Heart right ventricle (tissue), 16 donors: Measurements from ENCODE around the gene NF2. TPM values are rescaled to one million over a fixed set of nuclear protein-coding genes. Genes with fewer than 3 reads are reported as not detected.

Source experiments
- ATAC-seq, 8 donors: fragments of 200-7000 bp; cut with Tn5 transposase; one replicate each; pipeline ENCODE4 v1.9.1; 2020; ENCODE audit warnings: mild to moderate bottlenecking in 8 of 8, moderate library complexity in 8 of 8, moderate number of reproducible peaks in 1 of 8
- DNase-seq, 2 donors: peaks; one replicate each; pipeline ENCODE4 v3.0.0-alpha.2; 2020
- H3K27ac ChIP-seq, 10 donors: fragments of 200-600 bp; sonication (generic) in 2 of 10; one replicate each; pipeline versions ENCODE4 v1.5.0 to v1.8.0; 2020 to 2022; ENCODE audit warnings: mild to moderate bottlenecking in 3 of 10
- H3K27me3 ChIP-seq, 7 donors: fragments of 200-600 bp; one replicate each; pipeline ENCODE4 v1.8.0; 2021 to 2022; ENCODE audit warnings: mild to moderate bottlenecking in 2 of 7
- H3K36me3 ChIP-seq, 9 donors: fragments of 200-600 bp; sonication (generic) in 1 of 9; one replicate each; pipeline versions ENCODE4 v1.5.0 to v1.8.0; 2020 to 2022; ENCODE audit warnings: mild to moderate bottlenecking in 2 of 9
- H3K4me1 ChIP-seq, 9 donors: fragments of 200-600 bp; sonication (generic) in 1 of 9; one replicate each; pipeline versions ENCODE4 v1.5.0 to v1.8.0; 2020 to 2022; ENCODE audit warnings: mild to moderate bottlenecking in 4 of 9
- H3K4me3 ChIP-seq, 10 donors: fragments of 200-600 bp; sonication (generic) in 2 of 10; one replicate each; pipeline versions ENCODE4 v1.5.0 to v1.8.0; 2020 to 2022; ENCODE audit warnings: mild to moderate bottlenecking in 7 of 10, moderate library complexity in 2 of 10
- H3K9me3 ChIP-seq, 11 donors: fragments of 200-600 bp in 10 of 11; sonication (generic) in 2 of 11; one replicate each; pipeline versions ENCODE4 v1.5.0 to v1.8.0; 2013 to 2022; ENCODE audit warnings: mild to moderate bottlenecking in 2 of 11, control low read depth in 1 of 11, moderate library complexity in 1 of 11
- CTCF ChIP-seq, 9 donors: fragments of 200-600 bp; sonication (generic) in 2 of 9; IDR thresholded peaks; one replicate each; pipeline versions ENCODE4 v1.5.0 to v1.8.0; 2021 to 2022; ENCODE audit warnings: antibody characterized with exemption in 9 of 9, mild to moderate bottlenecking in 5 of 9, moderate library complexity in 1 of 9
- WGBS, 2 donors: extraction: QIAGEN DNeasy Blood & Tissue Kit; methylation state at CpG; one replicate each; pipeline ENCODE4 v1.1.7; 2013; ENCODE audit warnings: inconsistent platforms in 1 of 2; 5-methylcytosine and 5-hydroxymethylcytosine counted together
- intact Hi-C, 10 donors: fragments of 100-400 bp; cut with DNase I; formaldehyde crosslinking; loops; one replicate each; pipeline versions ENCODE4 v1.11.1 to v1.14.2; 2022
- polyA plus RNA-seq, 2 donors: library from polyadenylated mRNA; stranded (reverse); fragments of 200-250 nt; gene quantifications; one replicate each; pipeline ENCODE4 v1.2.3, GENCODE V29; 2013
- total RNA-seq, 10 donors: library from RNA; stranded (reverse); fragmentation: NEBNext Ultra II Directional in 3 of 10; extraction: Animal tissue kit (Norgen Biotek cat#: 25700) in 3 of 10; gene quantifications; one replicate each; pipeline versions ENCODE4 v1.2.1 to v1.2.4, GENCODE V29; 2021 to 2023
- donor health status: Arrhythmogenic right ventricular cardiomyopathy.
- donor health status: ischemic (EF 13 %, LVEDD 7.1; RV severe dilation, severe dysfunction).
- donor health status: healthy with polysubstance abuse.
- donor health status: DM: no; HTN: yes; CAD: no.
- donor health status: DM: no; HTN: no; CAD: no.
- donor health status: ischemic (EF 25% LVEDD 6.9; RV normal size, moderate dysfunction).
- donor health status: ischemic (EF 25% LVEDD 5.7; RV mildly dilated, moderate dysfunction).
- donor health status: healthy.
- donor health status: DM: yes; HTN: yes; CAD: no.
- donor health status: Ischemic cardiomyopathy.
- donor health status: ischemic (EF 35%, LVEDD 5.7; RV mildly dilated, moderate dysfunction).
- donor health status: nonischemic (EF 11% LVEDD 7.7; RV severe dilation, severe dysfunction).
- donor health status: DM: yes; HTN: yes; CAD: no.
- donor health status: PGD.
- donor health status: ischemic (EF 29% LVEDD 5.4; RV normal size, mild dysfunction).
- donor health status: nonischemic (EF 23%, LVEDD 6.1; RV moderate dilation, normal function).

NF2 gene
- total and polyA plus RNA-seq, 12 donors, result 9.7 to 59.4 (median 43.8) TPM

- TF ChIP-seq CTCF (IDR thresholded peaks at IDR 0.05), result no peak
- ATAC-seq (no peak), DNase-seq (no peak)
- peaks cover 0 to 95% (median 25%) of the 10 kb centered on the region in 9 donors for H3K36me3 ChIP-seq
- no peak overlapping the region for H3K4me3 ChIP-seq
- intact Hi-C loops, result no loop called here
- no peak overlapping the region for H3K27ac ChIP-seq
- H3K4me1 ChIP-seq, result peaks cover 0 to 5% (median 0%) of the 10 kb centered on the region in 9 donors
- H3K9me3 ChIP-seq, result no peaks in the 10 kb centered on the region
- H3K27me3 ChIP-seq, result no peaks in the 10 kb centered on the region
- 95 to 97% methylated on average over 2 of the region's 2 CpGs for WGBS, 2 donors
Observed at GRCh38 chr22:29741926-29742325, 138.5 kb downstream of the NF2 start.

GRCh38 chr22:29742326-29742725 lies 138.9 kb downstream of the NF2 start:
- ATAC-seq, result no peak
- peaks cover 0 to 5% (median 0%) of the 10 kb centered on the region in 9 donors for H3K4me1 ChIP-seq
- intact Hi-C loops, result no loop called here

GRCh38 chr22:29744902-29745301 lies 141.5 kb downstream of the NF2 start:
- Histone ChIP-seq H3K27me3 (no peaks in the 10 kb centered on the region), H3K4me1 (no peaks in the 10 kb centered on the region), H3K9me3 (no peaks in the 10 kb centered on the region), H3K4me3 (no peak overlapping the region), H3K27ac (no peak overlapping the region), H3K36me3 (peaks cover 0 to 87% (median 38%) of the 10 kb centered on the region in 9 donors)
- DNase-seq (no peak), ATAC-seq (peak in 2 of 8 donors; percentile 36 to 37)
- WGBS, 2 donors, result 69 to 72% methylated on average over 8 of the region's 8 CpGs
- no peak for TF ChIP-seq CTCF (IDR thresholded peaks at IDR 0.05)
- intact Hi-C loops, result no loop called here

More at GRCh38 chr22:29742326-29742725, 138.9 kb downstream of the NF2 start:
- no peak for TF ChIP-seq CTCF (IDR thresholded peaks at IDR 0.05)
- no peak overlapping the region for H3K27ac ChIP-seq
- WGBS, 2 donors, result 76 to 82% methylated on average over 13 of the region's 13 CpGs
- no peak overlapping the region for H3K4me3 ChIP-seq
- H3K9me3 ChIP-seq, result no peaks in the 10 kb centered on the region
- no peak for DNase-seq
- H3K36me3 ChIP-seq, result peaks cover 0 to 96% (median 27%) of the 10 kb centered on the region in 9 donors
- no peaks in the 10 kb centered on the region for H3K27me3 ChIP-seq

- ATAC-seq (no peak), DNase-seq (no peak)
- peaks cover 0 to 17% (median 0%) of the 10 kb centered on the region in 9 donors for H3K4me1 ChIP-seq
- TF ChIP-seq CTCF (IDR thresholded peaks at IDR 0.05), result no peak
- peaks cover 0 to 70% (median 28%) of the 10 kb centered on the region in 9 donors for H3K36me3 ChIP-seq
- no peaks in the 10 kb centered on the region for H3K9me3 ChIP-seq
- no peaks in the 10 kb centered on the region for H3K27me3 ChIP-seq
- 95 to 99% methylated on average over 7 of the region's 7 CpGs for WGBS, 2 donors
- no peak overlapping the region for H3K4me3 ChIP-seq
- H3K27ac ChIP-seq, result no peak overlapping the region
- intact Hi-C loops, result no loop called here
Observed at GRCh38 chr22:29747832-29748231, 144.4 kb downstream of the NF2 start.

Other genes with a start within 250 kb of the NF2 start
- gene AP1B1, start 215.1 kb upstream of the NF2 start, total RNA-seq, result 10 to 100 TPM; 25.8 to 51.5 (median 29.6) TPM
- gene AP1B1, start 215.1 kb upstream of the NF2 start, polyA plus RNA-seq, result 10 to 100 TPM; 18.4 to 29.1 TPM
- gene RFPL1, start 165.1 kb upstream of the NF2 start, total RNA-seq, result not detected
- gene RFPL1, start 165.1 kb upstream of the NF2 start, polyA plus RNA-seq, result not detected
- under 1 TPM in 7 of 10 donors, not detected in 3; 0.12 to 0.60 (median 0.18) TPM for gene NEFH, start 123.4 kb upstream of the NF2 start, total RNA-seq
- under 1 TPM; 0.07 to 0.14 TPM for gene NEFH, start 123.4 kb upstream of the NF2 start, polyA plus RNA-seq
- 10 to 100 TPM; 32.0 to 77.9 (median 38.0) TPM for gene THOC5, start 49.9 kb upstream of the NF2 start, total RNA-seq
- 10 to 100 TPM; 41.4 to 46.9 TPM for gene THOC5, start 49.9 kb upstream of the NF2 start, polyA plus RNA-seq
- gene NIPSNAP1, start 22.5 kb upstream of the NF2 start, total RNA-seq, result 10 to 100 TPM; 14.9 to 27.3 (median 21.0) TPM
- 10 to 100 TPM; 13.8 to 16.5 TPM for gene NIPSNAP1, start 22.5 kb upstream of the NF2 start, polyA plus RNA-seq
- not detected for gene CABP7, start 116.4 kb downstream of the NF2 start, total RNA-seq
- under 1 TPM; 0.07 to 0.15 TPM for gene CABP7, start 116.4 kb downstream of the NF2 start, polyA plus RNA-seq
- gene ZMAT5, start 163.4 kb downstream of the NF2 start, total RNA-seq, result 10 to 100 TPM; 15.1 to 23.9 (median 19.3) TPM
- gene ZMAT5, start 163.4 kb downstream of the NF2 start, polyA plus RNA-seq, result 10 to 100 TPM; 37.6 to 46.7 TPM
- gene UQCR10, start 163.7 kb downstream of the NF2 start, total RNA-seq, result 100 to 1,000 TPM; 296 to 412 (median 358) TPM
- 100 to 1,000 TPM; 614 to 963 TPM for gene UQCR10, start 163.7 kb downstream of the NF2 start, polyA plus RNA-seq
- gene ASCC2, start 234.6 kb downstream of the NF2 start, total RNA-seq, result 10 to 100 TPM; 26.6 to 42.1 (median 33.1) TPM
- gene ASCC2, start 234.6 kb downstream of the NF2 start, polyA plus RNA-seq, result 10 to 100 TPM; 47.4 to 87.0 TPM